ENCODE measurements around the gene MAGI2.

The MAGI2 gene

DNA sequence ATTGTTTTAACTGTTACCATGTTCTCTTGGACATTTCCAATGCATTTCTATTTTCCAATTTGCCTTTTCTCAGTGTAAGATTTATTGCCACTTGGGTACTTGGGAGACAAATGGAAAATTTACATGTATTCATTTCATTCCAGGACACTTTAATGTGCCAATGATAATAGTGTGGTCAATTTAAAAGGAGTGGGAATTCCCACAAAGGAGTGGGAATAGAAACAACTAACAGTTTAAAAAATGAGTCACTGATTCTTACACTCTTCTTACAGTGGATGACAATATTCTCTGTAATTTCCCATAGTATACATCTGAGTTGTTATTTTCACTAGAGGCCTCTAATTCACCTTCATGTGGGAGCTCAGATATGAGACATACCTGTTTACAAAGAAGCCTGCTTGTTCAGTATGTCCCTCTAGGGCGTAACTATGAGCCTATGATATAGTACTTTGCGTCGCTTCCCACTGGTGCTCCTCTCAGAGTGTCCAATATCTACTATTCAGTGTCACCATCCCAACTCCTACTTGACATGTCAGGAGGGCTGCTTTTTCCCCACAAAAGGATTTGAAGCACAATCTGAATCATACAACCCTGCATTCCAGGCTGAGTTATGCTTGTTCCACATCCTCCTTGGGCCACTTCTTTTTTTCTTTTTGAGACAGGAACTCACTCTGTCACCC, 1353.6 kb downstream of the MAGI2 start:
- H3K4me3 ChIP-seq (ENCODE audit: insufficient read depth, low read depth, low read length, poor library complexity, severe bottlenecking): no peak overlapping the region
- no peak for DNase-seq
- no peaks in the 10 kb centered on the region for H3K4me1 ChIP-seq (ENCODE audit: control insufficient read depth, insufficient read depth, low read length, poor library complexity, severe bottlenecking)
- no peaks in the 10 kb centered on the region for H3K9me3 ChIP-seq (ENCODE audit: control insufficient read depth, low read length)
- H3K36me3 ChIP-seq (ENCODE audit: control insufficient read depth, insufficient read depth, low read length): no peaks in the 10 kb centered on the region
- H3K27me3 ChIP-seq (replicated peaks; ENCODE audit: control insufficient read depth, insufficient read depth, low read length, poor library complexity, severe bottlenecking): no peaks in the 10 kb centered on the region
- H3K27ac ChIP-seq (ENCODE audit: insufficient read depth, low read length, poor library complexity, severe bottlenecking): no peak overlapping the region

DNA sequence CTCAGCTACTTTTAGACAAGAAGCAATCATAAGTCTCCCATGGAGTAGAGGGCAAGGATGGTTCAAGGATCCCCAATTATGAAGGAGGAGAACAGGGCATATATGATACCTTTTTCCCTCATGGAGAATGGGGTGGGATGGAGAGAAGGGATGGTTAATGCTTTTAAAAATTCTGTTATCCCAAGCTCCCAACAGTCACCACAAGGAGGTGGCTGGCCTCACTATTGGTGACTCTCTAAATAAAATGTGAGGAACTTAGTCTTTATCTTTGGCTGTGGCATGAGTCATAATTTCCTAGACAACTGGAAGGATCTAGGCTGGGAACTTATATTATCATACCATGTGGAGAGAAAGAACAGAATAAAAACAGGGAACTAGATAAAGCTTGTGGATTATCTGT, 1357.9 kb downstream of the MAGI2 start:
- no peaks in the 10 kb centered on the region for H3K4me1 ChIP-seq (ENCODE audit: control insufficient read depth, insufficient read depth, low read length, poor library complexity, severe bottlenecking)
- H3K27me3 ChIP-seq (replicated peaks; ENCODE audit: control insufficient read depth, insufficient read depth, low read length, poor library complexity, severe bottlenecking): no peaks in the 10 kb centered on the region
- no peak for DNase-seq
- H3K36me3 ChIP-seq (ENCODE audit: control insufficient read depth, insufficient read depth, low read length): no peaks in the 10 kb centered on the region
- no peak overlapping the region for H3K27ac ChIP-seq (ENCODE audit: insufficient read depth, low read length, poor library complexity, severe bottlenecking)
- H3K4me3 ChIP-seq (ENCODE audit: insufficient read depth, low read depth, low read length, poor library complexity, severe bottlenecking): no peak overlapping the region
- H3K9me3 ChIP-seq (ENCODE audit: control insufficient read depth, low read length): no peaks in the 10 kb centered on the region

DNA sequence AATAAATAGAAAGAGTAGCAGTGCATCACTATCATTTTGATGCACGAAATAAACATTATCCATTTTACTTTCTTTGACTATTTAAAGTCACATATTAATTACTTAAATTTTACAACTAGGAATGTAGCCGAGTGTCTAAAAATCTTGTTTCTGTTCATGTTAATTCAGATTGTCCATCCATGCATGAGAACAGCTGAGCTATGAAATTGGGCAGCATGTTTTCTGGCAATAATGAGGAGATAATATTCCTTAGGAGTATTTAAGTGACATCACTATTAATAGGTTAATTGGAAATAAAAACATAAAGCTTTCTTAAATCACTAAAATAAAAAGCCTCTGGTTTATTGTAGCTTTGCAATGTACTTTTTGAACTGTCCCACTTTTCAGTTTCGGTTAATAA, 1361.1 kb downstream of the MAGI2 start:
- no peak overlapping the region for H3K27ac ChIP-seq (ENCODE audit: insufficient read depth, low read length, poor library complexity, severe bottlenecking)
- no peaks in the 10 kb centered on the region for H3K27me3 ChIP-seq (replicated peaks; ENCODE audit: control insufficient read depth, insufficient read depth, low read length, poor library complexity, severe bottlenecking)
- no peaks in the 10 kb centered on the region for H3K4me1 ChIP-seq (ENCODE audit: control insufficient read depth, insufficient read depth, low read length, poor library complexity, severe bottlenecking)
- no peaks in the 10 kb centered on the region for H3K9me3 ChIP-seq (ENCODE audit: control insufficient read depth, low read length)
- H3K4me3 ChIP-seq (ENCODE audit: insufficient read depth, low read depth, low read length, poor library complexity, severe bottlenecking): no peak overlapping the region
- H3K36me3 ChIP-seq (ENCODE audit: control insufficient read depth, insufficient read depth, low read length): no peaks in the 10 kb centered on the region
- DNase-seq: no peak

DNA sequence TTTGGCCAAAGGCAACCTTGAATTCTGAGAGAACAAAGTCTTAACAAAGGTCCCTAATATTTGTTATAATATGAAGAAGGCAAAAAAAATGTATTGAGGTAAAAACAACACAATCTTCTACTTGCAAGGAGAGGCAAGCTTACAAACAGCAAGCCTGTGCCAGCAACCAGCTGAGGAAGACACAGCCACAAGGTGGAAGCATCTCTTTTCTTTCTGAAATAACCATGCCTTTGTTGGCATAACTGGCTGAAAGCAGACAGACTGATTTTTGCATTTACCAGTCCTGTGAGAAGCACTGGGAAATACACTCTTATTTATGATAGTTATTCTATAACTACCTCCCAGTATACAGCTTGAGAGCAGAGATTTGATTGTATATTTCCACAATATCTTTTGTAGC, 1362.9 kb downstream of the MAGI2 start:
- no peaks in the 10 kb centered on the region for H3K4me1 ChIP-seq (ENCODE audit: control insufficient read depth, insufficient read depth, low read length, poor library complexity, severe bottlenecking)
- DNase-seq: no peak
- H3K4me3 ChIP-seq (ENCODE audit: insufficient read depth, low read depth, low read length, poor library complexity, severe bottlenecking): no peak overlapping the region
- no peaks in the 10 kb centered on the region for H3K27me3 ChIP-seq (replicated peaks; ENCODE audit: control insufficient read depth, insufficient read depth, low read length, poor library complexity, severe bottlenecking)
- no peak overlapping the region for H3K27ac ChIP-seq (ENCODE audit: insufficient read depth, low read length, poor library complexity, severe bottlenecking)
- no peaks in the 10 kb centered on the region for H3K36me3 ChIP-seq (ENCODE audit: control insufficient read depth, insufficient read depth, low read length)
- no peaks in the 10 kb centered on the region for H3K9me3 ChIP-seq (ENCODE audit: control insufficient read depth, low read length)

DNA sequence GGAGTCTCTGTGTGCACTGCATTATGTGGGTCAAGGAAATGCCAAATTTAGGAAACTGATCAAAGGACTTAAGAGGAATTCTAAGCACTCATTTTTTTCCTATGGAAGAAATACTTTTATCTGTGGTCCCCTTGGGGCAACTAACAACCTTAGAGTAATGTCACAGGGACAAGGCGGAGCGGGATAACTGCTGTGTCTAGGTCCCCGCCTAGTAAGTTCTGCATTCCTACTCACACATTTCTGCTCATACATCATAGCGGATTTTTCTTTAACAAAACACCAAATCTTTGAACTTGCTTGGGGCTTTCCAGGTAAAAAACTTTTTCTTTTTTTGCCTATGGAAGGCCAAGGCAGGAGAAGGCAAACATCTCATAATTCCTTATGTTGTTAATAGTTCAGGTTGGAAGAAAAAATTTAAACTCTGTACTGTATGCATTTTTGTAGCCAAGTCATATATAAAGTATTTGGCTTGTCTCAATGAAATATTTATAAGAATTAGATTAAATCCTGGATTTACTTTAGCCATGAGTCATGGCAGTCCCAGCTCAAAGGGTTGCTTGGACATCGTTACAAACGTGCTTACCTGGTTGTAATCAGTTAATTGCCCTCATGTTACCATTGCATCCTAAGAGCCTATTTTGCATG, 1369.9 kb downstream of the MAGI2 start:
- Histone ChIP-seq H3K27ac (ENCODE audit: insufficient read depth, low read length, poor library complexity, severe bottlenecking) (no peak overlapping the region), H3K4me3 (ENCODE audit: insufficient read depth, low read depth, low read length, poor library complexity, severe bottlenecking) (no peak overlapping the region), H3K36me3 (ENCODE audit: control insufficient read depth, insufficient read depth, low read length) (no peaks in the 10 kb centered on the region), H3K9me3 (ENCODE audit: control insufficient read depth, low read length) (no peaks in the 10 kb centered on the region), H3K4me1 (ENCODE audit: control insufficient read depth, insufficient read depth, low read length, poor library complexity, severe bottlenecking) (no peaks in the 10 kb centered on the region), H3K27me3 (replicated peaks; ENCODE audit: control insufficient read depth, insufficient read depth, low read length, poor library complexity, severe bottlenecking) (no peaks in the 10 kb centered on the region)
- DNase-seq: no peak

DNA sequence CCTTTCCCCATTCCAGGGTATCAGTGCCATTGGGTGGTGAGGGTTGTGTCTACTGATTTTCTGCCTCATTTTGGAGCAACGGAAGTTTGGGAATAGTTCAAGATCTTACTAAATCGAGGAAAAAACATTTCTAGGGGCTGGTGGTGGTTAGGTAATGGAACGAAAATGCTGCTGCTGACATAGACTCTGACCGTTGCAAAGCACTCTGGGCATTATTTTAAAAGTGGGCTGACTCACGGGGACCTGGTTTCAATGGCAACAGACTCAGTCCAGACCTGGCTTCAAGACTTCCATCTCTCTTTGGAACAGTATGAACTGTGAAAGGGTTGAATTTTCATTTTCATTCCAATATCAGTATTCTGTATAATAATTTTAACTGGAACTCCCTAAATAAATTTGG, 1370.9 kb downstream of the MAGI2 start:
- no peaks in the 10 kb centered on the region for H3K4me1 ChIP-seq (ENCODE audit: control insufficient read depth, insufficient read depth, low read length, poor library complexity, severe bottlenecking)

DNA sequence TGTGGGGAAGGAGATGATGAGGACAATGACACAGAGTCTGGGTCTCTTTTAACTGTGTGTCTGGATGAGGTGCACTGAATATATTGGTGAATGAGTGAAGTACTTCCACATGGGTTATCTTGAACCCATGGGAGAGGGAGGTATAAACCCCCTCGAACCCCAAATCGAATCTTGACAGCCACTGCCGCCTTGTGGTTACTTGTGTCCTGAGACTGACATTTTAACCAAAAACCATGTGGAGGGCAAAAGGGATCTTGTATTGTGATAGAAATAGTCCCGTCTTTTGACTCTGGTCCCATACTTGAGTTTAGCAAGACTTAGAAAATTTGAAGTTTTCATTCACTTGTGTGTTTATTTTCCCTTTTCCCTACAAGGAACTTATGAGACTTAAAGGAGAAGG, 1371.6 kb downstream of the MAGI2 start:
- Histone ChIP-seq H3K27ac (ENCODE audit: insufficient read depth, low read length, poor library complexity, severe bottlenecking) (no peak overlapping the region), H3K36me3 (ENCODE audit: control insufficient read depth, insufficient read depth, low read length) (no peaks in the 10 kb centered on the region), H3K27me3 (replicated peaks; ENCODE audit: control insufficient read depth, insufficient read depth, low read length, poor library complexity, severe bottlenecking) (no peaks in the 10 kb centered on the region), H3K4me3 (ENCODE audit: insufficient read depth, low read depth, low read length, poor library complexity, severe bottlenecking) (no peak overlapping the region), H3K4me1 (ENCODE audit: control insufficient read depth, insufficient read depth, low read length, poor library complexity, severe bottlenecking) (no peaks in the 10 kb centered on the region), H3K9me3 (ENCODE audit: control insufficient read depth, low read length) (no peaks in the 10 kb centered on the region)
- DNase-seq: no peak

More for the DNA sequence above, 1370.9 kb downstream of the MAGI2 start:
- Histone ChIP-seq H3K9me3 (ENCODE audit: control insufficient read depth, low read length) (no peaks in the 10 kb centered on the region), H3K36me3 (ENCODE audit: control insufficient read depth, insufficient read depth, low read length) (no peaks in the 10 kb centered on the region), H3K27me3 (replicated peaks; ENCODE audit: control insufficient read depth, insufficient read depth, low read length, poor library complexity, severe bottlenecking) (no peaks in the 10 kb centered on the region), H3K4me3 (ENCODE audit: insufficient read depth, low read depth, low read length, poor library complexity, severe bottlenecking) (no peak overlapping the region), H3K27ac (ENCODE audit: insufficient read depth, low read length, poor library complexity, severe bottlenecking) (no peak overlapping the region)
- DNase-seq: no peak

DNA sequence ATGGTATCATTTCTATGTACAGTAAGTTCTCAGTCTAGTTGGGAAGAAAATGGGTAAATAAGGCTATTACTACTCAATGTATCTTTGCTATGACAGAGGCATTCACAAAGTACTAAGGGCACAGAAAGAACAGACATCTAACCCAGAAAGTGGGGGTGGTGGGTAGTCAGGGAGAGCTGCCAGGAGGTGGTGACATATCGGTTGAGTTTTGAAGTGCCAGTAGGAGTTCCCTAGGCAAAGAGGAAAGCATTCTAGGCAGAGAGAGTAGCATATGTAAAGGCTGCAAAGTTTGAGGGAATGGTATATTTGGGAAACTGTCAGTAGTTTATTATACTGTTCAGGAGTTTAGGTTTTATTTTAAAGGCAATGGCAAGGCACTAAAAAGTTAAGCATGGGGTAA, 1372.1 kb downstream of the MAGI2 start:
- Histone ChIP-seq H3K9me3 (ENCODE audit: control insufficient read depth, low read length) (no peaks in the 10 kb centered on the region), H3K27me3 (replicated peaks; ENCODE audit: control insufficient read depth, insufficient read depth, low read length, poor library complexity, severe bottlenecking) (no peaks in the 10 kb centered on the region), H3K4me3 (ENCODE audit: insufficient read depth, low read depth, low read length, poor library complexity, severe bottlenecking) (no peak overlapping the region), H3K4me1 (ENCODE audit: control insufficient read depth, insufficient read depth, low read length, poor library complexity, severe bottlenecking) (no peaks in the 10 kb centered on the region), H3K36me3 (ENCODE audit: control insufficient read depth, insufficient read depth, low read length) (no peaks in the 10 kb centered on the region), H3K27ac (ENCODE audit: insufficient read depth, low read length, poor library complexity, severe bottlenecking) (no peak overlapping the region)
- DNase-seq: no peak

DNA sequence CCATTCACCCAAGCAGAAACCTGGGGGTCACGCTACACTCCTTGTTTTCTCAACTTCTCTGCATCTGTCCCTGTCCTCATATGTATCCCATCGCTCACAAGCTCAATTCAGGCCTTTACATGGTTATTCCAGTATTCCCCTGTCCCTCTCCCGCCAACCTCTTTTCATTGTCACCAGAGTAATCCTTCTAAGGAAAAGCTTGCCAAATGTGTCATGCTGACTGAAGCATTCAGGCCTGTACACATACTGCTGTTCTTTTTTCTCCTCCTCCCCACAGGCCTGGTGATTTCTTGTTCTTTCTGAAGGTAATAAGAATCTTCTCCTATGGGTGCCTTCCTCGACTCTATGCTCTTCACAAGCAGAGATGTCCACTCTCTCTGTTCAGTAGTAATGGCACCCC, 1372.7 kb downstream of the MAGI2 start:
- no peaks in the 10 kb centered on the region for H3K4me1 ChIP-seq (ENCODE audit: control insufficient read depth, insufficient read depth, low read length, poor library complexity, severe bottlenecking)
- no peaks in the 10 kb centered on the region for H3K36me3 ChIP-seq (ENCODE audit: control insufficient read depth, insufficient read depth, low read length)
- no peak overlapping the region for H3K27ac ChIP-seq (ENCODE audit: insufficient read depth, low read length, poor library complexity, severe bottlenecking)
- no peaks in the 10 kb centered on the region for H3K9me3 ChIP-seq (ENCODE audit: control insufficient read depth, low read length)
- DNase-seq: no peak
- no peaks in the 10 kb centered on the region for H3K27me3 ChIP-seq (replicated peaks; ENCODE audit: control insufficient read depth, insufficient read depth, low read length, poor library complexity, severe bottlenecking)
- no peak overlapping the region for H3K4me3 ChIP-seq (ENCODE audit: insufficient read depth, low read depth, low read length, poor library complexity, severe bottlenecking)

DNA sequence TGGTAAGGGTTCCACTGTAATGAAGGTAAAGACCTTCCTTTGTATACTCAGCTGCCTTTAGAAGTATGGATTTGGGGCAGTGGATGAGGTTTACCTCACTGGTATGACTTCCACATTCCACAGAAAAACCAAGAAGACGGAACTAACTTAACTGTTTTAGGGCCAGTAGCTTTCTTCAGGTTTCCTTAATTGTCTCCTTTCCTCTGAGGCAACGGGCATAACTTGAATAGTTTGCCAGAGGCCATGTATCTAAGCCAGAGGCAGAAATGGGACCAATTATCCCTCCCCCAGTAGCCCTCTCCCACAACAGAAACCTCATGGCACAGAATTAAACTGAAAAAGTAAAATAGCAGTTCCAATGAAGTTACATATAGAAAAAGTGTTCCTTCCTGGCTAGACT, 1373.2 kb downstream of the MAGI2 start:
- Histone ChIP-seq H3K4me3 (ENCODE audit: insufficient read depth, low read depth, low read length, poor library complexity, severe bottlenecking) (no peak overlapping the region), H3K9me3 (ENCODE audit: control insufficient read depth, low read length) (no peaks in the 10 kb centered on the region), H3K36me3 (ENCODE audit: control insufficient read depth, insufficient read depth, low read length) (no peaks in the 10 kb centered on the region), H3K4me1 (ENCODE audit: control insufficient read depth, insufficient read depth, low read length, poor library complexity, severe bottlenecking) (no peaks in the 10 kb centered on the region), H3K27me3 (replicated peaks; ENCODE audit: control insufficient read depth, insufficient read depth, low read length, poor library complexity, severe bottlenecking) (no peaks in the 10 kb centered on the region), H3K27ac (ENCODE audit: insufficient read depth, low read length, poor library complexity, severe bottlenecking) (no peak overlapping the region)
- DNase-seq: no peak
